ENCODE results near the gene MED9.

DNA sequence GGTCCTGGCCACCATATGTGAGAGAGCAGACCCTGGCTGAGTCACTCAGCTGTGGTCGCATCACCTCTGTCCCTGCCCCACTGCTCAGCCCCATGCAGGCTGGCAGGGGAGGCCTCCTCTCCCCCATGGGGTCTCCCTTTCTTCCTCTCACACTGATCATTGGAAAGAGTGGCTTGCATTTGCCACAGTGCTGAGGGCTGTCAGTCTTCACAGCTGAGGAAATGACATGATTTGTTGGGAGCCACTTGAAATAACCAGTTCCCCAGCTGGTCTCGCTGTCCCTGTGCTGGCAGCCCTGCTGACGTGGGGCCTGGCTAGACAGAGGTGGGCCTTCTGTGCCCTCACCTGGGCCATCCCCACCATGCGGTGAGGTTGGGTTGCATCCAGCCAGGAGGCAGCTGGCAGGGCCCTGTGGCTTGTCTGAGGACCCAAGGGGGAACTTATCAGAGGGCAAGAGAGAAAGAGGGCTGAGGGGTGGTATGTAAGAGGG, 30.1 kb upstream of the MED9 start:
- TF ChIP-seq, protein P1, sequence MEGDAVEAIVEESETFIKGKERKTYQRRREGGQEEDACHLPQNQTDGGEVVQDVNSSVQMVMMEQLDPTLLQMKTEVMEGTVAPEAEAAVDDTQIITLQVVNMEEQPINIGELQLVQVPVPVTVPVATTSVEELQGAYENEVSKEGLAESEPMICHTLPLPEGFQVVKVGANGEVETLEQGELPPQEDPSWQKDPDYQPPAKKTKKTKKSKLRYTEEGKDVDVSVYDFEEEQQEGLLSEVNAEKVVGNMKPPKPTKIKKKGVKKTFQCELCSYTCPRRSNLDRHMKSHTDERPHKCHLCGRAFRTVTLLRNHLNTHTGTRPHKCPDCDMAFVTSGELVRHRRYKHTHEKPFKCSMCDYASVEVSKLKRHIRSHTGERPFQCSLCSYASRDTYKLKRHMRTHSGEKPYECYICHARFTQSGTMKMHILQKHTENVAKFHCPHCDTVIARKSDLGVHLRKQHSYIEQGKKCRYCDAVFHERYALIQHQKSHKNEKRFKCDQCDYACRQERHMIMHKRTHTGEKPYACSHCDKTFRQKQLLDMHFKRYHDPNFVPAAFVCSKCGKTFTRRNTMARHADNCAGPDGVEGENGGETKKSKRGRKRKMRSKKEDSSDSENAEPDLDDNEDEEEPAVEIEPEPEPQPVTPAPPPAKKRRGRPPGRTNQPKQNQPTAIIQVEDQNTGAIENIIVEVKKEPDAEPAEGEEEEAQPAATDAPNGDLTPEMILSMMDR (IDR thresholded peaks at IDR 0.05) = no peak
- TF ChIP-seq POLR2A (IDR thresholded peaks at IDR 0.05) (no peak), EP300 (IDR thresholded peaks at IDR 0.05) (no peak)
